SHP77 treated with DMSO at 0.1 percent for 48 hours (cell line): ENCODE data around the gene F12.

ENCODE experiments used
- DNase-seq: peaks from one replicate; lab custom pipeline; 2025; lab: John Stamatoyannopoulos, UW

The F12 gene

GRCh38 chr5:177412603-177413233 is 3.4 kb upstream of the F12 start:
- DNase-seq = no peak

GRCh38 chr5:177410575-177410974 is 1.2 kb upstream of the F12 start:
- no peak for DNase-seq

- DNase-seq = no peak
Observed at GRCh38 chr5:177405805-177406204, 3.6 kb downstream of the F12 start.

GRCh38 chr5:177405312-177405711 is 4.1 kb downstream of the F12 start:
- no peak for DNase-seq

- no peak for DNase-seq
Observed at GRCh38 chr5:177404641-177405179, 4.7 kb downstream of the F12 start.

GRCh38 chr5:177403792-177404640 is 5.3 kb downstream of the F12 start:
- DNase-seq = peak; percentile 43

- no peak for DNase-seq
Observed at GRCh38 chr5:177403102-177403791, 6.1 kb downstream of the F12 start.

GRCh38 chr5:177402271-177403043 is 6.9 kb downstream of the F12 start:
- DNase-seq = peak; percentile 91

GRCh38 chr5:177399997-177400868 is 9.1 kb downstream of the F12 start, which contains the start of gene PFN3:
TSS of gene PFN3 (minus strand) at chr5:177400661. CDS start at chr5:177400576, 85 bp downstream.
- DNase-seq = no peak

- no peak for DNase-seq
Observed at GRCh38 chr5:177397875-177398390, 11.4 kb downstream of the F12 start.

- DNase-seq = no peak
Observed at GRCh38 chr5:177396807-177397206, 12.6 kb downstream of the F12 start.

GRCh38 chr5:177396078-177396477 is 13.3 kb downstream of the F12 start:
- DNase-seq = no peak

- no peak for DNase-seq
Observed at GRCh38 chr5:177393990-177394389, 15.4 kb downstream of the F12 start.

GRCh38 chr5:177393206-177393765 is 16.1 kb downstream of the F12 start:
- no peak for DNase-seq

GRCh38 chr5:177392765-177393164 is 16.6 kb downstream of the F12 start:
- DNase-seq = no peak

GRCh38 chr5:177390363-177391300 is 18.7 kb downstream of the F12 start:
- DNase-seq = peak; percentile 63

GRCh38 chr5:177389241-177390169 is 19.9 kb downstream of the F12 start:
- no peak for DNase-seq

GRCh38 chr5:177388521-177389052 is 20.8 kb downstream of the F12 start:
- DNase-seq = no peak
